ENCODE data around the gene IQCB1.

- TF ChIP-seq CTCF (IDR thresholded peaks at IDR 0.05; ENCODE audit: low read depth, low read length) = no peak
- no peak for TF ChIP-seq MAX (IDR thresholded peaks at IDR 0.05; ENCODE audit: low read depth, low read length)
- TF ChIP-seq POLR2A (IDR thresholded peaks at IDR 0.05; ENCODE audit: extremely low read depth, insufficient read length) = no peak
- no peak for TF ChIP-seq MYC (IDR thresholded peaks at IDR 0.05; ENCODE audit: low read depth, low read length)
Observed at GRCh38 chr3:121750087-121750415, 84.8 kb downstream of the IQCB1 start.

All from NB4 (cell line).